T-helper 22 cell (primary cell): ENCODE results near the gene TAF11L11.
"Not testable (repeated sequence)": the region's sequence is repeated elsewhere in the genome, so short reads cannot be mapped to it uniquely, and the experiment has no call there.

Experiments
- DNase-seq: peaks from one replicate; pipeline ENCODE4 v3.0.0-alpha.2; 2020; ENCODE audit warnings: low read depth

TAF11L11 gene

GRCh38 chr5:17603880-17604279 is at the start of gene TAF11L11:
Gene TAF11L11, plus strand, starts transcription at chr5:17604183.
- not testable (repeated sequence) for DNase-seq

DNA sequence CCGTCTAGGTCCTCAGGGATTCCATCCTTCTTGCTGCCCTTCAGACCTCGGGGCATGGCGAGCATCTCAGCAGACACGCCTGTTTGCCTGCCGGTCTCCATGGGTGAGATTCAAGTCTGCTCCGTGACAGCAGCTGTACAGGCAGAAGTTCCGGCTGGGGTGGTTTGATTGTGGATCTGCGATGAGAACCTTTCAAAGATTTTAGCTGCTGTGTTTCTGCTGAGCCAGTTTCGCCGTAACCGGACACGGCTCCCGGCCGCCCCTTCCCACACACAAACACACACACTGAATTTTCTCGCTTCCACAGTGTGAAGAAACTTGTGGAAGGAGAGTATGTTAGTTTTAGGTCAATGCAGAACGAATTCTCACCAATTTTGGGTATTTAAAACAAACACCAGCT is 18.3 kb upstream of the TAF11L11 start, which contains the start of gene TAF11L7:
TAF11L7 (minus strand) TSS at position 101 of the 400 bp plus-strand sequence.
- not testable (repeated sequence) for DNase-seq

DNA sequence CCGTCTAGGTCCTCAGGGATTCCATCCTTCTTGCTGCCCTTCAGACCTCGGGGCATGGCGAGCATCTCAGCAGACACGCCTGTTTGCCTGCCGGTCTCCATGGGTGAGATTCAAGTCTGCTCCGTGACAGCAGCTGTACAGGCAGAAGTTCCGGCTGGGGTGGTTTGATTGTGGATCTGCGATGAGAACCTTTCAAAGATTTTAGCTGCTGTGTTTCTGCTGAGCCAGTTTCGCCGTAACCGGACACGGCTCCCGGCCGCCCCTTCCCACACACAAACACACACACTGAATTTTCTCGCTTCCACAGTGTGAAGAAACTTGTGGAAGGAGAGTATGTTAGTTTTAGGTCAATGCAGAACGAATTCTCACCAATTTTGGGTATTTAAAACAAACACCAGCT is 13.1 kb upstream of the TAF11L11 start, which contains the start of gene TAF11L8:
TAF11L8 (minus strand) TSS at position 101 of the 400 bp plus-strand sequence.
- not testable (repeated sequence) for DNase-seq

DNA sequence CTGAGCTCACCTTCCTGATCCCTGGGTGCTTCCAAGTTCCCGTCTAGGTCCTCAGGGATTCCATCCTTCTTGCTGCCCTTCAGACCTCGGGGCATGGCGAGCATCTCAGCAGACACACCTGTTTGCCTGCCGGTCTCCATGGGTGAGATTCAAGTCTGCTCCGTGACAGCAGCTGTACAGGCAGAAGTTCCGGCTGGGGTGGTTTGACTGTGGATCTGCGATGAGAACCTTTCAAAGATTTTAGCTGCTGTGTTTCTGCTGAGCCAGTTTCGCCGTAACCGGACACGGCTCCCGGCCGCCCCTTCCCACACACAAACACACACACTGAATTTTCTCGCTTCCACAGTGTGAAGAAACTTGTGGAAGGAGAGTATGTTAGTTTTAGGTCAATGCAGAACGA is 9.7 kb upstream of the TAF11L11 start, which contains the start of gene TAF11L9:
TAF11L9 (minus strand) TSS at position 140 of the 400 bp plus-strand sequence.
- DNase-seq: not testable (repeated sequence)

DNA sequence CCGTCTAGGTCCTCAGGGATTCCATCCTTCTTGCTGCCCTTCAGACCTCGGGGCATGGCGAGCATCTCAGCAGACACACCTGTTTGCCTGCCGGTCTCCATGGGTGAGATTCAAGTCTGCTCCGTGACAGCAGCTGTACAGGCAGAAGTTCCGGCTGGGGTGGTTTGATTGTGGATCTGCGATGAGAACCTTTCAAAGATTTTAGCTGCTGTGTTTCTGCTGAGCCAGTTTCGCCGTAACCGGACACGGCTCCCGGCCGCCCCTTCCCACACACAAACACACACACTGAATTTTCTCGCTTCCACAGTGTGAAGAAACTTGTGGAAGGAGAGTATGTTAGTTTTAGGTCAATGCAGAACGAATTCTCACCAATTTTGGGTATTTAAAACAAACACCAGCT is 6.3 kb upstream of the TAF11L11 start, which contains the start of gene TAF11L10:
TAF11L10 (minus strand) TSS at position 101 of the 400 bp plus-strand sequence.
- not testable (repeated sequence) for DNase-seq

DNA sequence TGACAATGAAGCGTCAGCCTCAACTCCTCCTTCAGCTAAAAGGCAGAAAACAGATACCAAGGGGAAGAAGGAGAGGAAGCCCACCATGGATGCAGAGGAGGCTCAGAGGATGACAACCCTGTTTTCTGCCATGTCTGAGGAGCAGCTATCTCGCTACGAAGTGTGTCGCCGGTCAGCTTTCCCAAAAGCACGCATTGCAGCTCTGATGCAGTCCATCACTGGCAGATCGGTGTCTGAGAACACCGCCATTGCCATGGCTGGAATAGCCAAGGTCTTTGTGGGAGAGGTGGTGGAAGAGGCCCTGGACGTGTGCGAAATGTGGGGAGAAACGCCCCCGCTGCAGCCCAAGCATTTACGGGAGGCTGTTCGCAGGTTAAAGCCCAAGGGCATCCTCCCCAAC is 968 bp downstream of the TAF11L11 start:
- DNase-seq: no peak

DNA sequence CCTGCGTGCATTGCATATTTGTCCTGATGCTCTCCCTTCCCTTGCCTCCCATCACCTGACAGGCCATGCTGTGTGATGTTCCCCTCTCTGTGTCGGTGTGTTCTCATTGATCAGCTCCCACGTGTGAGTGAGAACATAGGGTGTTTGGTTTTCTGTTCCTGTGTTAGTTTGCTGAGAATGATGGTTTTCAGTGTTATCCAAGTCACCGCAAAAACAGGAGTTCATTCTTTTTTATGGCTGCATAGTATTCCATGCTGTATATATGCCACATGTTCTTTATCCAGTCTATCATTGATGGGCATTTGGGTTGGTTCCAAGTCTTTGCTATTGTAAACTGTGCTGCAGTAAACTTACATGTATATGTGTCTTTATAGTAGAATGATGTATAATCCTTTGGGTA is 3.5 kb downstream of the TAF11L11 start:
- DNase-seq: not testable (repeated sequence)

DNA sequence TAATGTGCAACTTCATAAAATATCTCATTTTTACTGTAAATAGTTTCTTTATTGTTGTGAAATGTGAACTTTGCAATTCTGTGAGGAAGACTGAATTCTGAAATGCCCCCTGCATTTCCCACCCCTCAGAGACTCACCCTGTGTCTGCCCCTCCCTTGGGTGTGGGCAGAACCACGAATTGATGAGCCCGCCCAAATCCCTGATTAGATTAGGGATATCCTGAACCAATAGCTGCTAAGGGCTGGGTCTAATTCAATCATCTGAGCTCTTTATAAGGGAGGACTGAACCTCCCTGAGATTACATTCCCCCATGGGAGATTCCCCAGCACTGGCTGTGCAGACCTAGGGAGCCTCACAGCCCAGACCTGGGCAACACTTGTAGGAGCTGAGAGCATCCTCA is 6.1 kb downstream of the TAF11L11 start, which contains the start of gene TAF11L12:
TAF11L12 (plus strand) TSS at position 301 of the 400 bp plus-strand sequence.
- not testable (repeated sequence) for DNase-seq

DNA sequence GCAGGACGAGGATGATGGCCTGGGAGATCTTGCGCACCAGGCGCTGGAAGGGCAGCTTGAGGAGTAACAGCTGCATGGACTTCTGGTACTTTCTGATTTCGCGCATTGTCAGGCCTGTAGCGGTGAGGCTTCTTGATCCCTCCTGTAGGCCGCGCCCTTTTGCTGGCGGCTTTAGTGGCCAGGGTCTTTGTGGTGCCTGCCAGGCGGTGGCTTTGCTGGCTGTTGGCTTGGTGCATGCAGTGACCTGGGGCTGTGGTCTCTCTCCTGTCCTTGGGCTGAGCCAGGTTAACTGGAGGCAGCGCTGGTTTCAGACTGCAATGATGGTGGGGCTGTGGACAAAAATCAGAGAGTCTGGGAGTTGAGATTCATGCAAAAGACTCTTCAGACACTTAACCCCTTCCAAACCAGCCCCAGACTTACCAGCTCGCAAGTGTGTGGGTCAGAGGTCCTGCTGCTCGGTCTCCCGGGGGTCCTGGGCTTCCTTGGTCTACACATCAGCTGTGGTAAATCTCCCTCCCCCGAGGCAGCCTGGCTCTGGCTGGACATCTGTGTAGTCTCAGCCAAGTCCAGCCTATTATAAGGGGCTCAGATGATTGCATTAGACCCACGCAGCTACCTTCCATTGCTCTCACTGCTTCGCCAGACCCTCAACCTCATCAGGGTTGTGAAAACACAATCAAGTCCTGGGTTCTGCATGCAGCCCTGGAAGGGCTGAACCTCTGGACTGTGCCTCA is 11.1 kb downstream of the TAF11L11 start:
- no peak for DNase-seq

DNA sequence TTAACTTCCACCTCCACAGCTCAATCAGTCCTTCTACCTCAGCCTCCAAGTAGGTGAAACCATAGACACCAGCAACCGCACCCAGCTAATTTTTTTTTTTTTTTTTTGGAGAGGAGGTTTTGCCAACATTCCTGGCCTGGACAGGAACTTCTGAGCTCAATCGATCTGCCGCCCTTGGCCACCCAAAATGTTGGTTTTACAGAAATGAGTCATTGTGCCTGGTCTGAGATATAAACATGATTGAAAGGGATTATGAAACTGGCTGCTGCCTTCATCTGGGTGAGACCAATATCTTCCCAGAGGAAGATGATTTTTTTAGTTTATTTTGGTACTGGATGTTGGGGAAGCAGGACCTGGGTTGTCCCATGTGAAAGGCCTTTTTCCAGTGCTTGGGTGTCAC is 15.4 kb downstream of the TAF11L11 start:
- no peak for DNase-seq

- DNase-seq: no peak
These were observed 16.6 kb downstream of the TAF11L11 start for GRCh38 chr5:17620627-17621026.

DNA sequence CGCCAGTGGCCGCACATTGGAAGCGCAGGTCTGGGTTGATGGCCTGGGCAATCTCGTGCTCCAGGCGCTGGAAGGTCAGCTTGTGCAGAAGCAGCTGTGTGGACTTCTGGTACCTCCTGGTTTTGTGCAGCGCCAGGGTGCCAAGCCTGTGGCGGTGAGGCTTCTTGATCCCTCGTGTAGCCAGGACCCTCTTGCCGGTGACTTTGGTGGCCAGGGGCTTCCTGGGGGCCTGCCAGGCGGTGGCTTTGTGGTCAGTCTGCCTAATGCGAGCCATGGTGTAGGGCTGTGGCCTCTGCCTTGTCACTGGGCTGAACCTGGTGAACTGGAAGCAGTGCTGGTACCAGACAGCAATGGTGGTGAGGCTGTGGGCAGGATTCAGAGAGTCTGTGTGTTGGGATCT is 21.7 kb downstream of the TAF11L11 start:
- DNase-seq: no peak

GRCh38 chr5:17631788-17632187 is 27.8 kb downstream of the TAF11L11 start, which contains the start of gene TAF11L13:
Gene TAF11L13, plus strand, starts transcription at chr5:17632088.
- not testable (repeated sequence) for DNase-seq

DNA sequence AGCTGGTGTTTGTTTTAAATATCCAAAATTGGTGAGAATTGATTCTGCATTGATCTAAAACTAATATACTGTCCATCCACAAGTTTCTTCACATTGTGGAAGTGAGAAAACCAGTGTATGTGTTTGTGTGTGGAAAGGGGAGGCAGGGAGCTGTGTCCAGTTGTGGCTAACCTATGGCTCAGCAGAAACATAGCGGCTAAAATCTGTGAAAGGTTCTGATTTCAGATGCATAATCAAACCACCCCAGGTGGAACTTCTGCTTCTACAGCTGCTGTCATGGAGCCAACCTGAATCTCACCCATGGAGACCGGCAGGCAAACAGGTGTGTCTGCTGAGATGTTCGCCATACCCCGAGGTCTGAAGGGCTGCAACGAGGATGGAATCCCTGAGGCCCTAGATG is 30.2 kb downstream of the TAF11L11 start, which contains the start of gene TAF11L14:
TAF11L14 (plus strand) TSS at position 301 of the 400 bp plus-strand sequence.
- no peak for DNase-seq

GRCh38 chr5:17649232-17649631 is 45.2 kb downstream of the TAF11L11 start:
- DNase-seq: not testable (repeated sequence)

DNA sequence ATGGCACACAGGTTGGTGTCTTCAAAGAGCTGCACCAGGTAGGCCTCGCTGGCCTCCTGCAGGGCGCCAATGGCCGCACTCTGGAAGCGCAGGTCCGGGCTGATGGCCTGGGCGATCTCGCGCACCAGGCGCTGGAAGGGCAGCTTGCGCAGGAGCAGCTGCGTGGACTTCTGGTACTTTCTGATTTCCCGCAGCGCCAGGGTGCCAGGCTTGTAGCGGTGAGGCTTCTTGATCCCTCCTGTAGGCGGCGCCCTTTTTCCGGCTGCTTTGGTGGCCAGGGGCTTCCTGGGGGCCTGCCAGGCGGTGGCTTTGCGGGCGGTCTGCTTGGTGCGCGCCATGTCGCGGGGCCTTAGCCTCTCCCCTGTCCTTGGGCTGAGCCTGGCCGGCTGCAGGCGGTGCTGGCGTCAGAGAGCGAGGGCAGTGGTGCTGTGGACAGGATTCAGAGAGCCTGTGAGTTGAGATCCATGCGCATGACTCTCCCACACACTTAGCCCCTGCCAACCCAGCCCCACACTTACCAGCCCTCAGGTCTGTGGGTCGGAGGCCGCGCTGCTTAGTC is 51.3 kb downstream of the TAF11L11 start:
- DNase-seq: not testable (repeated sequence)
